Spinal cord (tissue), 10 donors: Measurements from ENCODE around the gene KIRREL3. TPM values are rescaled to one million over a fixed set of nuclear protein-coding genes. Genes with fewer than 3 reads are reported as not detected.
A peak's percentile ranks its signal among the peaks of the same experiment; 100 is the strongest.

ENCODE experiments used
- DNase-seq, 6 donors: peaks; one replicate each; pipeline versions ENCODE4 v3.0.0 to v3.0.0-alpha.2; 2013 to 2015; ENCODE audit warnings: low spot score in 6 of 6, low read depth in 4 of 6
- H3K27ac ChIP-seq: one replicate; pipeline ENCODE4 v1.5.1; 2013; ENCODE audit warnings: low read depth, low read length, control low read depth
- H3K27me3 ChIP-seq: one replicate; pipeline ENCODE4 v1.6.1; 2013; ENCODE audit warnings: low read length; ENCODE audit not compliant: control insufficient read depth, insufficient read depth
- H3K36me3 ChIP-seq: one replicate; pipeline ENCODE4 v1.6.1; 2013; ENCODE audit warnings: low read length; ENCODE audit not compliant: control insufficient read depth, insufficient read depth
- H3K4me1 ChIP-seq: one replicate; pipeline ENCODE4 v1.6.1; 2013; ENCODE audit warnings: low read length; ENCODE audit not compliant: control insufficient read depth, insufficient read depth
- H3K4me3 ChIP-seq: one replicate; pipeline ENCODE4 v1.5.1; 2013; ENCODE audit warnings: low read depth, low read length, control low read depth
- H3K9me3 ChIP-seq: one replicate; pipeline ENCODE4 v1.6.1; 2013; ENCODE audit warnings: low read length; ENCODE audit not compliant: control insufficient read depth, insufficient read depth
- WGBS: methylation state at CpG from one replicate; pipeline ENCODE4 v1.1.5; 2013; ENCODE audit warnings: missing lambda C conversion rate; ENCODE audit not compliant: insufficient coverage; 5-methylcytosine and 5-hydroxymethylcytosine counted together
- polyA plus RNA-seq, 2 donors: library from polyadenylated mRNA; unstranded; fragments of 120-200 nt; gene quantifications; one replicate each; pipeline ENCODE4 v1.2.1, GENCODE V29; 2013; ENCODE audit not compliant: insufficient read length in 2 of 2
- total RNA-seq, 2 donors: library from RNA; depleted of rRNA in 1 of 2; stranded (reverse); fragments of 120-200 nt in 1 of 2; fragments of >200 nt in 1 of 2; gene quantifications; one replicate each; pipeline versions ENCODE4 v1.2.3 to v1.2.4, GENCODE V29; 2013 to 2014
- donor health status: healthy.

KIRREL3 gene
- total and polyA plus RNA-seq, 4 donors: 10.0 to 58.1 (median 31.7) TPM

- H3K4me3 ChIP-seq: no peak overlapping the region
- WGBS: 100% methylated on average over 1 of the region's 2 CpGs
- DNase-seq: no peak
- no peaks in the 10 kb centered on the region for H3K36me3 ChIP-seq
- H3K27ac ChIP-seq: peak overlapping the region; percentile 42
- no peaks in the 10 kb centered on the region for H3K27me3 ChIP-seq
- H3K4me1 ChIP-seq: peaks cover 57% of the 10 kb centered on the region
- H3K9me3 ChIP-seq: no peaks in the 10 kb centered on the region
Measured at GRCh38 chr11:126701520-126701897, 299.1 kb downstream of the KIRREL3 start.

GRCh38 chr11:126700768-126701519, 299.6 kb downstream of the KIRREL3 start:
- Histone ChIP-seq H3K9me3 (no peaks in the 10 kb centered on the region), H3K27me3 (no peaks in the 10 kb centered on the region), H3K4me1 (peaks cover 57% of the 10 kb centered on the region), H3K27ac (peak overlapping the region; percentile 45), H3K4me3 (no peak overlapping the region), H3K36me3 (no peaks in the 10 kb centered on the region)
- DNase-seq: peak in 1 of 6 donors; percentile 65
- 33% methylated on average over 6 of the region's 9 CpGs for WGBS

GRCh38 chr11:126698576-126698975, 302.0 kb downstream of the KIRREL3 start:
- Histone ChIP-seq H3K9me3 (no peaks in the 10 kb centered on the region), H3K4me1 (peaks cover 57% of the 10 kb centered on the region), H3K27ac (no peak overlapping the region), H3K27me3 (no peaks in the 10 kb centered on the region), H3K4me3 (no peak overlapping the region), H3K36me3 (no peaks in the 10 kb centered on the region)
- WGBS: 59% methylated on average over 8 of the region's 8 CpGs
- peak in 1 of 6 donors; percentile 48 for DNase-seq

GRCh38 chr11:126697936-126698335, 302.6 kb downstream of the KIRREL3 start:
- 64% methylated on average over 1 of the region's 6 CpGs for WGBS
- peaks cover 51% of the 10 kb centered on the region for H3K4me1 ChIP-seq
- no peak overlapping the region for H3K27ac ChIP-seq
- no peak overlapping the region for H3K4me3 ChIP-seq
- no peaks in the 10 kb centered on the region for H3K27me3 ChIP-seq
- no peaks in the 10 kb centered on the region for H3K9me3 ChIP-seq
- DNase-seq: peak in 2 of 6 donors; percentile 72 to 94
- no peaks in the 10 kb centered on the region for H3K36me3 ChIP-seq

GRCh38 chr11:126696982-126697381, 303.6 kb downstream of the KIRREL3 start:
- no peak overlapping the region for H3K27ac ChIP-seq

GRCh38 chr11:126695293-126695692, 305.3 kb downstream of the KIRREL3 start:
- peaks cover 32% of the 10 kb centered on the region for H3K4me1 ChIP-seq
- H3K27me3 ChIP-seq: no peaks in the 10 kb centered on the region
- H3K36me3 ChIP-seq: no peaks in the 10 kb centered on the region
- peaks cover 2% of the 10 kb centered on the region for H3K9me3 ChIP-seq
- H3K27ac ChIP-seq: no peak overlapping the region
- 77% methylated on average over 3 of the region's 4 CpGs for WGBS
- H3K4me3 ChIP-seq: no peak overlapping the region
- peak in 1 of 6 donors; percentile 24 for DNase-seq

More at GRCh38 chr11:126696982-126697381, 303.6 kb downstream of the KIRREL3 start:
- no peak for DNase-seq
- H3K4me1 ChIP-seq: peaks cover 45% of the 10 kb centered on the region
- peaks cover 2% of the 10 kb centered on the region for H3K9me3 ChIP-seq
- WGBS: 90% methylated on average over 7 of the region's 8 CpGs
- no peaks in the 10 kb centered on the region for H3K27me3 ChIP-seq
- no peak overlapping the region for H3K4me3 ChIP-seq
- H3K36me3 ChIP-seq: no peaks in the 10 kb centered on the region

- H3K4me3 ChIP-seq: no peak overlapping the region
- 56% methylated on average over 8 of the region's 11 CpGs for WGBS
- no peaks in the 10 kb centered on the region for H3K36me3 ChIP-seq
- H3K4me1 ChIP-seq: peaks cover 28% of the 10 kb centered on the region
- peaks cover 2% of the 10 kb centered on the region for H3K9me3 ChIP-seq
- DNase-seq: peak in 1 of 6 donors; percentile 89
- H3K27me3 ChIP-seq: no peaks in the 10 kb centered on the region
- no peak overlapping the region for H3K27ac ChIP-seq
Measured at GRCh38 chr11:126694065-126694625, 306.4 kb downstream of the KIRREL3 start.

GRCh38 chr11:126687477-126687876, 313.1 kb downstream of the KIRREL3 start:
- Histone ChIP-seq H3K27ac (no peak overlapping the region), H3K36me3 (peaks cover 5% of the 10 kb centered on the region), H3K4me1 (no peaks in the 10 kb centered on the region), H3K27me3 (no peaks in the 10 kb centered on the region), H3K4me3 (no peak overlapping the region), H3K9me3 (no peaks in the 10 kb centered on the region)
- no peak for DNase-seq
- 95% methylated on average over 2 of the region's 2 CpGs for WGBS

- 92% methylated on average over 3 of the region's 4 CpGs for WGBS
- no peaks in the 10 kb centered on the region for H3K9me3 ChIP-seq
- no peak overlapping the region for H3K4me3 ChIP-seq
- DNase-seq: no peak
- no peaks in the 10 kb centered on the region for H3K27me3 ChIP-seq
- no peak overlapping the region for H3K27ac ChIP-seq
- no peaks in the 10 kb centered on the region for H3K4me1 ChIP-seq
- H3K36me3 ChIP-seq: peaks cover 5% of the 10 kb centered on the region
Measured at GRCh38 chr11:126686938-126687337, 313.6 kb downstream of the KIRREL3 start.
